Dermis microvascular lymphatic vessel endothelial cell (primary cell): ENCODE measurements around the gene EAF2. TPM values are rescaled to one million over a fixed set of nuclear protein-coding genes. Genes with fewer than 3 reads are reported as not detected.

ENCODE experiments used
- total RNA-seq: library from RNA; depleted of rRNA; stranded (reverse); fragments of >200 nt; gene quantifications from 2 replicates; pipeline ENCODE4 v1.2.1, GENCODE V29; 2014

EAF2 gene
- total RNA-seq, 1 donor from 2014 or later: 0.51 TPM

Other genes with a start within 250 kb of the EAF2 start
- gene FBXO40, start 241.8 kb upstream of the EAF2 start, total RNA-seq: not detected in 2 replicates
- gene HCLS1, start 174.3 kb upstream of the EAF2 start, total RNA-seq: 17.3 and 19.8 TPM in 2 replicates
- 28.0 and 28.2 TPM in 2 replicates for gene GOLGB1, start 85.5 kb upstream of the EAF2 start, total RNA-seq
- 5.9 and 7.0 TPM in 2 replicates for gene IQCB1, start 149 bp upstream of the EAF2 start, total RNA-seq
- under 0.01 TPM in 2 replicates for gene SLC15A2, start 59.2 kb downstream of the EAF2 start, total RNA-seq
- gene ILDR1, start 187.0 kb downstream of the EAF2 start, total RNA-seq: not detected in 2 replicates
- not detected in 2 replicates for gene CD86, start 220.2 kb downstream of the EAF2 start, total RNA-seq